SK-N-SH treated with all-trans-retinoic acid at 6 μM for 48 hours (cell line): ENCODE measurements around the gene AIF1L.

Experiments used
- ATAC-seq: fragments of 200-7000 bp; cut with Tn5 transposase; 3 replicates; pipeline ENCODE4 v1.9.1; 2020; ENCODE audit warnings: mild to moderate bottlenecking, moderate library complexity
- ARNTL ChIP-seq: fragments of 450-650 bp; formaldehyde crosslinking; IDR thresholded peaks from 2 replicates; pipeline ENCODE4 v1.5.0; 2020; ENCODE audit warnings: low read depth, mild to moderate bottlenecking, moderate library complexity, borderline replicate concordance
- BACH2 ChIP-seq: fragments of 250-450 bp; sonication (Bioruptor Pico); IDR thresholded peaks from 2 replicates; pipeline ENCODE4 v1.9.0; 2021; ENCODE audit warnings: mild to moderate bottlenecking, borderline replicate concordance
- CREB5 ChIP-seq: fragments of 250-450 bp; sonication (Bioruptor Pico); IDR thresholded peaks from 2 replicates; pipeline ENCODE4 v1.5.1; 2020; ENCODE audit warnings: low read depth, mild to moderate bottlenecking, moderate library complexity
- CSDC2 ChIP-seq: fragments of 250-450 bp; sonication (Bioruptor Pico); IDR thresholded peaks from 2 replicates; pipeline ENCODE4 v1.5.0; 2020; ENCODE audit warnings: mild to moderate bottlenecking, moderate library complexity
- CSRNP3 ChIP-seq: fragments of 250-450 bp; sonication (Bioruptor Pico); IDR thresholded peaks from 2 replicates; pipeline ENCODE4 v1.5.1; 2021; ENCODE audit warnings: mild to moderate bottlenecking, moderate library complexity
- ESRRG ChIP-seq: fragments of 250-450 bp; sonication (Bioruptor Pico); IDR thresholded peaks from 2 replicates; pipeline ENCODE4 v1.6.1; 2021; ENCODE audit warnings: mild to moderate bottlenecking
- GLIS3 ChIP-seq: fragments of 250-450 bp; sonication (Bioruptor Pico); IDR thresholded peaks from 2 replicates; pipeline ENCODE4 v1.5.0; 2020; ENCODE audit warnings: mild to moderate bottlenecking, moderate library complexity
- OSR1 ChIP-seq: fragments of 250-450 bp; sonication (Bioruptor Pico); IDR thresholded peaks from 2 replicates; pipeline ENCODE4 v1.8.0; 2022; ENCODE audit warnings: moderate library complexity, mild to moderate bottlenecking, inconsistent platforms
- PATZ1 ChIP-seq: fragments of 250-450 bp; sonication (Bioruptor Pico); IDR thresholded peaks from 2 replicates; pipeline ENCODE4 v1.8.0; 2020; ENCODE audit warnings: mild to moderate bottlenecking, moderate library complexity, borderline replicate concordance
- POU6F1 ChIP-seq: fragments of 250-450 bp; sonication (Bioruptor Pico); IDR thresholded peaks from 2 replicates; pipeline ENCODE4 v1.8.0; 2021; ENCODE audit warnings: low read depth, mild to moderate bottlenecking, moderate library complexity, borderline replicate concordance
- PPARA ChIP-seq: fragments of 250-450 bp; sonication (Bioruptor Pico); IDR thresholded peaks from 2 replicates; pipeline ENCODE4 v1.5.0; 2020; ENCODE audit warnings: mild to moderate bottlenecking, borderline replicate concordance
- RARB ChIP-seq: fragments of 250-450 bp; sonication (Bioruptor Pico); IDR thresholded peaks from 2 replicates; pipeline ENCODE4 v1.8.0; 2021; ENCODE audit warnings: mild to moderate bottlenecking, moderate library complexity
- SNAI2 ChIP-seq: fragments of 250-450 bp; sonication (Bioruptor Pico); IDR thresholded peaks from 2 replicates; pipeline ENCODE4 v1.5.0; 2020; ENCODE audit warnings: mild to moderate bottlenecking, moderate library complexity
- TCF4 ChIP-seq: fragments of 250-450 bp; sonication (Bioruptor Pico); IDR thresholded peaks from 2 replicates; pipeline ENCODE4 v1.8.0; 2021; ENCODE audit warnings: mild to moderate bottlenecking, moderate library complexity, borderline replicate concordance
- TOX ChIP-seq: fragments of 250-450 bp; sonication (Bioruptor Pico); IDR thresholded peaks from 2 replicates; pipeline ENCODE4 v1.8.0; 2021; ENCODE audit warnings: mild to moderate bottlenecking, moderate library complexity, borderline replicate concordance
- TSHZ2 ChIP-seq: fragments of 250-450 bp; sonication (Bioruptor Pico); IDR thresholded peaks from 2 replicates; pipeline ENCODE4 v1.5.0; 2020; ENCODE audit warnings: mild to moderate bottlenecking, moderate library complexity
- ZC3H10 ChIP-seq: fragments of 250-450 bp; sonication (Bioruptor Pico); IDR thresholded peaks from 2 replicates; pipeline ENCODE4 v1.5.1; 2021; ENCODE audit warnings: mild to moderate bottlenecking, moderate library complexity
- ZFP30 ChIP-seq: fragments of 450-650 bp; formaldehyde crosslinking; IDR thresholded peaks from 2 replicates; pipeline ENCODE4 v1.5.0; 2022; ENCODE audit warnings: mild to moderate bottlenecking, moderate library complexity
- ZNF565 ChIP-seq: fragments of 450-650 bp; formaldehyde crosslinking; conservative IDR thresholded peaks from 2 replicates; pipeline ENCODE4 v1.5.0; 2020; ENCODE audit warnings: low read depth, mild to moderate bottlenecking, moderate library complexity
- ZNF70 ChIP-seq: fragments of 450-650 bp; formaldehyde crosslinking; IDR thresholded peaks from 2 replicates; pipeline ENCODE4 v1.5.0; 2020; ENCODE audit warnings: mild to moderate bottlenecking, moderate library complexity
- ZNF8 ChIP-seq: fragments of 450-650 bp; formaldehyde crosslinking; IDR thresholded peaks from 2 replicates; pipeline ENCODE4 v1.5.0; 2020; ENCODE audit warnings: mild to moderate bottlenecking, moderate library complexity

Gene AIF1L

GRCh38 chr9:131107760-131108159, 11.4 kb downstream of the AIF1L start (continued):
- TF ChIP-seq CREB5 (CRISPR knock-in tag): no peak

- ATAC-seq: no peak
- TF ChIP-seq ESRRG (CRISPR knock-in tag) (no peak), TOX (CRISPR knock-in tag) (no peak), ZFP30 (CRISPR knock-in tag) (no peak), BACH2 (no peak), PPARA (CRISPR knock-in tag) (no peak), SNAI2 (CRISPR knock-in tag) (no peak), TSHZ2 (CRISPR knock-in tag) (no peak), CSRNP3 (CRISPR knock-in tag) (no peak), ZNF565 (CRISPR knock-in tag) (no peak), ZNF70 (CRISPR knock-in tag) (no peak), OSR1 (CRISPR knock-in tag) (no peak), RARB (CRISPR knock-in tag) (no peak), GLIS3 (CRISPR knock-in tag) (no peak), CREB5 (CRISPR knock-in tag) (no peak), CSDC2 (CRISPR knock-in tag) (no peak), ARNTL (no peak), POU6F1 (no peak), ZC3H10 (CRISPR knock-in tag) (no peak), PATZ1 (no peak), TCF4 (CRISPR knock-in tag) (no peak)
Observed at GRCh38 chr9:131111186-131111853, 15.0 kb downstream of the AIF1L start.

GRCh38 chr9:131111854-131112311, 15.6 kb downstream of the AIF1L start:
- TF ChIP-seq TSHZ2 (CRISPR knock-in tag) (no peak), ZNF8 (CRISPR knock-in tag) (no peak), RARB (CRISPR knock-in tag) (no peak), SNAI2 (CRISPR knock-in tag) (no peak), GLIS3 (CRISPR knock-in tag) (no peak), ZNF70 (CRISPR knock-in tag) (no peak), TCF4 (CRISPR knock-in tag) (no peak), ZC3H10 (CRISPR knock-in tag) (no peak), ZNF565 (CRISPR knock-in tag) (no peak)
- ATAC-seq: no peak
